T-helper 2 cell (primary cell): ENCODE data around the gene LPCAT4.
A peak's percentile ranks its signal among the peaks of the same experiment; 100 is the strongest.
"Not testable (repeated sequence)": the region's sequence is repeated elsewhere in the genome, so short reads cannot be mapped to it uniquely, and the experiment has no call there.

Experiments
- DNase-seq, 5 experiments: peaks; one replicate each; pipeline versions ENCODE4 v3.0.0 to v3.0.0-alpha.2; 2012 to 2022
- total RNA-seq, 2 donors: gene quantifications; one replicate each; lab custom pipeline; 2026; lab: John Stamatoyannopoulos, UW

The LPCAT4 gene, protein sequence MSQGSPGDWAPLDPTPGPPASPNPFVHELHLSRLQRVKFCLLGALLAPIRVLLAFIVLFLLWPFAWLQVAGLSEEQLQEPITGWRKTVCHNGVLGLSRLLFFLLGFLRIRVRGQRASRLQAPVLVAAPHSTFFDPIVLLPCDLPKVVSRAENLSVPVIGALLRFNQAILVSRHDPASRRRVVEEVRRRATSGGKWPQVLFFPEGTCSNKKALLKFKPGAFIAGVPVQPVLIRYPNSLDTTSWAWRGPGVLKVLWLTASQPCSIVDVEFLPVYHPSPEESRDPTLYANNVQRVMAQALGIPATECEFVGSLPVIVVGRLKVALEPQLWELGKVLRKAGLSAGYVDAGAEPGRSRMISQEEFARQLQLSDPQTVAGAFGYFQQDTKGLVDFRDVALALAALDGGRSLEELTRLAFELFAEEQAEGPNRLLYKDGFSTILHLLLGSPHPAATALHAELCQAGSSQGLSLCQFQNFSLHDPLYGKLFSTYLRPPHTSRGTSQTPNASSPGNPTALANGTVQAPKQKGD
- total RNA-seq = 23.7 to 27.5 reads per million in 2 donors

DNA sequence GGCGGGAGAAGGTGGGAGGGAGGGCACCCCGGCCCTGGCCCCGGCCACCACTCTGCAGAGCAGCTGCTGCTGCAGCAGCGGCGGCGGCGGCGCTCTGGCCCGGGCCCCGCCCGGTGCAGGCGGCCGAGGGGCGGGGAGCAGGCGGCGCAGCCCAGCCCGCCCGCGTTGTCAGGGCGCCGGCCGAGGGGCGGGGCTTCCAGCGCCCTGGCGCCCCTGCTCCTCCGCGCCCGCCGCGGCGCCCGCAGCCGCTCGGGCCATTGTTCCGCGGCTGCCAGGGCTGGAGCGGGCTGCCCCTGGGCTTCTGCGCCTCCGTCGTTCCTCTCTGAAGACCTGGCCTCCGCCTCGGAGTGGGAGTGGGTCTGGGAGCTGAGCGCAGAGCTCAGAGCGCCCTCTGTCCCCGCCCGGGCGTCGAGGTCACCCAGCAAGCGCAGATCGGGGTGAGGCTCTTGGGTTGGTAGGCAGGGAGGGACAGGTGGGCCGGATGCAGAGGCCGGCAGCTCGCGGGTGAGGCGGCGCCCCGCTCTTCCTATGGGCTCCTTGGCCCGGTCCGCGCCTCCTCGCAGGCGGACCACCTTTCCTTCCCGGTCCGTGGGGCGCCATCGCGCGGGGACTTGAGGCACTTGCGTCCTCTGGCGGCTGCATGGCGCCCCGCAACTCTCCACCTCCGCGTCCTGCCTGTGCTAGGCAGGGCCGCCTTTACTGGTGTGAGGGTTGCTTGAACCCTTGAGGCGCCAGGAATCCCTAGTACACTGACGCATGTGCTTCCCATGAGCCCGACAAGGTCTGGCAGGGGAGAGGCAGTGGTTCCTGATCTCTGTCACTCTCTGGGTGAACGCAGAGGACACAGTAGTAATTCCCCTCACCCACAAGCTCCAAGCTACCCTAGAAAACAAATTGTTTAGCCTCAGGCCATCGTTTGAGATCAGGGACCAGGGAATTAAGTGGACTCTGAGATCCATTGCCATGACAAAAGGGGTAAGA, at the start of gene LPCAT4:
Gene LPCAT4 (minus strand): TSS at position 96 of the 981 bp plus-strand sequence. CDS start 96 bp downstream, outside the sequence.
- DNase-seq = peak; percentile 79 to 94 (median 87)

DNA sequence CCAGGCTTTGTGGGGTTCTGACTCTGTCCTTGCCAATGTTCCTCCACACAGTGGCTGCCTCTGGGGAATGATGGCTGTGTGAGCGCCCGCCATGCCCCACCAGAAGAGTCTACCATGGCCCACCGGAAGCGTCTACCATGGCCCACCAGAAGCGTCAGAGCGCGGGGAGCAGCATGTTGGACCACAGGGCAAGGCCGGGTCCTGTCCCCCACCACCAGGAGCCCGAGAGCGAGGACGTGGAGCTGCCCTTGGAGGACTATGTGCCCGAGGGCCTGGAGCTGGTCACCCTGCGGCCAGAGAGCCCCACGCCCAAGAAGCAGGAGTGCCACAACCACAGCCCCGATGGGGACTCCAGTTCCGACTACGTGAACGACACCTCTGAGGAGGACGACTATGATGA, 42.5 kb upstream of the LPCAT4 start:
- not testable (repeated sequence) for DNase-seq

DNA sequence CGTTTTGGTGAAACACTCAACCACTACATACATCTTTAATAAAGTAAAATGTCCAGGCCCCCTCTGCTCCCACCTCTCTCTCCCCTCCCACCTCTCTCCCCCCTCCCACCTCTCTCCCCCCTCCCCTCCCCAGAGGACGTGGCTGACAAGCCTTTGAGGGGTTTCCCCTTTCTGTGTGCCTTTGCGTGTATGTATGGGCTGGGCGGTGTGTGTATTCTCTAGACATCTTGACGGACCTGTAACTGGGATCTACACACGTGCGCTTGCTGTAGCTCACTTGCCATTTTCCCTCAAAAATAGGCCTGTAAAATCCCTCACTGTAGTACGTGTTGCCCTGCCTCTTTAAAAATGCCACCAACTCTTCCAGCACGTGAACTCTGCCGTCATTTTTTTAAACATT, 42.0 kb upstream of the LPCAT4 start:
- DNase-seq = not testable (repeated sequence)

DNA sequence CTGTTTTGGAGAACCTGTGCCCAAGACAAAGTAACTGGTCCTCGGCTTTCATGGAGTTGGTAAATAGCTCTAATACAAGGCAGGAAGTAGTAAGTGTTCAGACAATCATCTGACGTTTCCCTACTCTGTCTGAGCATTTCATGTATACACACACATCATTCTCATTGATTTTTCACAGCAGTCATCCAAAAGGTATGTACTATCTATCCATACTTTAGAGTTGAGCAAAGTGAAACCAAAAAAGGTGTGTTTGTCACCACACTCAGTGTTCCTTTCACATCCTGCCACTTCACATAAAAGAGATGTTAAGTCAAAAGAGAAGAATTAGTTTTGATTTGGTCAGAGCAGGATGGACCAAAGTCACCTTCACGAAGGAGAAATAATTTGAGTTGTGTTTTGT, 36.9 kb upstream of the LPCAT4 start:
- DNase-seq = not testable (repeated sequence)

DNA sequence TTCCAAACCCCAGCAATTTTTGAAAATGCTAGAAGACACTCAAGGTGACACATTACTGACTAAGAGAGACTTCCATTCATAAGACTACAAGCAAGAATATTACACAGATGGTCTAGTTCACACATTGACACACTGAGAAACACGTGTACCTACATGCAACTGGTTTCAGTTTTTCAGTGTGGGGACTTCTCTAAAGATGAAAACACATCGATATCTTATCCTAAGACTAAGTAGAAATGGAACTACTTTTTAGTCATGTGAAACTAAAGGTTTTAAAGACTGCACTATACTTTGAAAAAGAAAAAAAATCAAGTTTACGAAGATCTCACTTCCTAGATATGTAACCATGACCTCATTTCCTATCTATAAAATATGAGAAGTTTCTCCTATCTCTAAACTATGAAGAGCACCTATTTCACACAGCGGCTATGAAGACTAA, 36.2 kb upstream of the LPCAT4 start:
- not testable (repeated sequence) for DNase-seq

DNA sequence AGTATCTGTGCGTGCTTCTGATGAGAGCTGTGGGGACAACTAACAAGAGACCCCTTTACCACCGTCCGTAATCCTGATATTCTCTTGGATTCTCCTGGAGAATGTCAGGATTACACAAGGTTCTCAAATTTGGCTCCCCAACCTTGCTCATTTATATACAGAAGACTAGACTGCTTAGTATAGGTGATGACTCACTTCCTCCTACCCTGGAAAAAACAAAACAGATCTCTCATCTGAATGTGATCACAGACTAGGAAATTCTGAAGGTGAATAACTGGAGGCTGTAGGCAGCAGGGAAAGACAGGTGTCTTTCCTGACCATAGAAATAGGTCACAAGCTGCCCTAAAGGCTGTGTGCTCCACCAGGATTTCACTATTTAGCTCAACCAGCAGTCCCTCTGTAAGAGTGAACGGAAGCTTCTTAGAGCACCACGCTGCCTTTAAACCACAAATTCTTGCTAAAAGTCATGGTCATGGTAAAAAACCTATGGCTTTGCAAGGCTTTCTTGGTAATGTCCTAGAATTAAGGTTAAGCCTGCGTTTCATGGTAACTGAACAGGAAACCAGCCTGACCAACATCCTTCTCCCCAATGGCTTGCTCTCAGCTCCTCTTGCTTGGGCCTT, 30.8 kb upstream of the LPCAT4 start:
- DNase-seq = not testable (repeated sequence)

DNA sequence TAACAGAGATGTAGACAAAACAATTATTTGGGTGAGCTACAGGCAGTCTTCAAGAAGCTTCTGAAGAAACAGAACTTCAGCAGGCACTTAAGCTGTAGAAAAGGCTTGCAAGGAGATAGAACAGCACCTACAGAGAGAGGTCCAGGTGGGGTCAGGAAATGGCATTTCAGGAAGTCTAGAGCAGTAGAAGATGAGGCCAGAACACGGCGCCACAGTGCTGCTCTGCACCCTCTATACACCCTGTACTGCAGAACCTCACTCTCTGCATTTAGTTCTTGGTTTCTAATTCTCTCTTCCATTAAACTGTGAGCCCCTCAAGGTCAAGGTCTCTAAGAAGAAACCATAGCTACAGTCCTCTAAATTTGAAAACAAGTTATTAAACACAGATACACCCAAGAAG, 26.0 kb upstream of the LPCAT4 start:
- DNase-seq = not testable (repeated sequence)

DNA sequence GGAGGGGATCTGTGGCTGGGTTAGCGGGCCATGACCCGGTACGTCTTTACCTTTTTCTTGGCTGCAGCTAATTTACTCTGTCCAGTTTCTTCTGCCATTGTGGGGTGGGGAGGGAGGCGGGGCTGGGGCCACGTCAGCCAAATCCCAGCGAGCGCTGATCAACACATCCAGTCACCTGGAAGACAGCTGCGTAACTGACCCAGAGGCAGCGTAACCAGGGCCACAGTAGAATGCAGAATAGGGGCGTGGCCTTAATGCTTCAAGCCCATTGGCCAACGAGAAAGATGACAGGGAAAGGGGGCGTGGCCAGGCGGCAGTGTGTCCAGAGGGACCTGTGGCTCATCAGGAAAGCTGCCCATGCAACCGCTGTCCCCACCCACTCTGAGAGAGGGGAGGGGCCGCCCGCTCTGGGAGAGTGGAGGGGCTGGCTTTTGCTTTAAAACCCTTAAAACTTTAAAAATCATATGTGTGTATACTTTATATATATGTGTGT, 22.6 kb upstream of the LPCAT4 start:
- DNase-seq = not testable (repeated sequence)

DNA sequence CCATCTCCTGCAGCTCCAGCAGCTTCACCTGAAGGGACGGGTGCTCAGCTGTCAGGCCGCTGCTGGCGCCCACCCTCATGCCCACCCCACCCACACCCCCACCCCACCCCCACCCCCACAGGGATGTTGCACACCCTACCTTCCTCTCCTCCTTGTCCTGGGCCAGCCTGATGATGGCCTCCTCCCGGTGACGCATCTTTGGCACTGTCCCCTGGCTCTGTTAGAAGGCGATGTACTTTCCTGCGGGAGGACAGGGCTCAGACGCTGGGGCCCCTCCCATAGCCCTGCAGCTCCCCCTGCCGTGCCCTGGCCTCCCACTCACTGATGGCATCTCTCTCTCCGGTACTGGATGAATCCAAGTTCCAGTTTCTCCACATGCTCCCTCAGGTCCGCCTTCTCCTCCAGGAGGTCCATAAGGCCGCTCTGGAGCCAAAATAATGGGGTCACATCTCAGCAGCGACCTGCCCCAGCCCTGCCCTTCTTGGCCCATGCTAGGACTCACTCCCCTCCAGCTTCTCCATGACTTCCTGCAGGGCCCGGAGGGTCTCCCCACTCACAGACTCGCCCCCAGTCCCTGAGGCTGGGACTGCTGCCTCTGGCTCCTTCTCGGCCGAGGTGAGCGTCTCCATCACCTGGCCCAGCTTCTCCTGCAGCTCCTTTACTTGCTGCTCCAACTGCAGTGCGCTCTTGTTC, 15.0 kb upstream of the LPCAT4 start:
- DNase-seq = not testable (repeated sequence)

DNA sequence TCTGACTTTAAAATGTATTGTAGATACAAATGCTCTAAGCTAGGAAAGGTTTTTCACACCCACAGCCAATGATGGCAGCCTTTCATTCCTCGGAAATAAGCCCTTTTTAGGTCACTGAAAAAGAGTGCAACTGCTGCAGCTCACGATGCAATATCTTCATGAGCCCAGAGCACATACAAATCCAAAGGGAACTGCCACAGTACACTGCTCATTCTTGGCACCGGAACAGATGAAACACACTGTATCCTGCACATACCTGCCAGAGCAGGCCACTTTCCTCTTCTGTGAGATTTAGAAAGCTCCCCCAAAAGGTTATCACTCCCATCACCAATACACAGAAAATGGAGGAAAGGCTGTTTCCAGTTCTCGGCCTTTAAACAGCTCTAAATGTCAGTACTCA, 13.5 kb upstream of the LPCAT4 start:
- not testable (repeated sequence) for DNase-seq

DNA sequence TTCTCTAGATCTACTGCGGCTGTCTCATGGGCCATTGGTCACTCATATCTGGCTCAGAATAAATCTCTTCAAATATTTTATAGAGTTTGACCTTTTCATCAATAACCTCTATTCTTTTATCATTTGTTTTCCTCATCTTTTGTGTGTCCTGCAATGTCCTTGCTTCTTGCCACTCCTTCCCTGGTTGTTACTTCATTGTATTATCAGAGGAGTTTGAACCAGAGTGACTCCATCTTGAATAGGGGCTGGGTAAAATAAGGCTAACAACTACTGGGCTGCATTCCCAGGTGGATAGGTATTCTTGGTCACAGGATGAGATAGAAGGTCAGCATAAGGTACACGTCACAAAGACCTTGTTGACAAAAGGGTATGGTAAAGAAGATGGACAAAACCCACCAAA, 9.9 kb upstream of the LPCAT4 start:
- DNase-seq = no peak

DNA sequence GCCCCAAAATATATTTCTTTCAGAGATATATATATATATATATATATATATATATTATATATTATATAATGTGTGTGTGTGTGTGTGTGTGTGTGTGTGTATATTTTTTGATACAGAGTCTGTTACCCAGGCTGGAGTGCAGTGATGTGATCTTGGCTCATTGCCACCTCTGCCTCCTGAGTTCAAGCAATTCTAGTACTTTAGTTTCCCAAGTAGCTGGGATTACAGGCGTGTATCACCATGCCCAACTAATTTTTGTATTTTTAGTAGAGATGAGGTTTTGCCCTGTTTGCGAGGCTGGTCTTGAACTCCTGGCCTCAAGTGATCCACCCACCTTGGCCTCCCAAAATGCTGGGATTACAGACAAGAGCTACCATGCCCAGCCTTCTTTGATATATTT, 8.5 kb upstream of the LPCAT4 start:
- DNase-seq = not testable (repeated sequence)

DNA sequence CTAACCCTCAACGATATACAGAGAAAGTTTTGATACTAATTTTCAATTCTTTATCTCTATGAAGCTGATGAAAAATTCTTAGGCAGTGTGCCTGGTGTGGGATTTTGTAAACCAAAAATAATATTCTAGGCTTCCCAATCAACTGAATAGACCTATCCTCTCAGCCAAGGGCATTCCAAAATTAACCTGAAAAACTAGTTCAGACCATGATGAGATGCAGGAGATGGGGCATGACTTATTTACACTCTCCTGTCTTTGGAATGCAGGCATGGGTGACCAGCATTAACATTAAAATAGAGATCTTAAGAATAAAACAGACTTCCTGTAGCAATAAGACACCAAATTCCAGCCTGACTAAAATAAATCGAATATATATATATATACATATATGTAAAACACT, 7.8 kb upstream of the LPCAT4 start:
- no peak for DNase-seq

DNA sequence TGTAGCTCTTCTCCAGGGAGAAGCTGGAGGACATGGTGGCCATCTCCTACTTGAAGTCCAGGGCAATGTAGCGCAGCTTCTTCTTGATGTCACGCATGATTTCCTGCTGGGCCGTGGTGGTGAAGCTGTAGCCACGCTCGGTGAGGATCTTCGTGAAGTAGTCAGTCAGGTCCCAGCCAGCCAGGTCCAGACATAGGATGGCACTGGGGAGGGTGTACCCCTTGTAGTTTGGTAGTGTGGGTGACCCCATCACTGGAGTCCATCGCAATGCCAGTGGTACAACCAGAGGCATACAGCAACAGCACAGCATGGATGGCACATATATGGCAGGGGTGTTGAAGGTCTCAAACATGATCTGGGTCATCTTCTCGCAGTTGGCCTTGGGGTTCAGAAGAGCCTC, 7.0 kb upstream of the LPCAT4 start:
- no peak for DNase-seq

DNA sequence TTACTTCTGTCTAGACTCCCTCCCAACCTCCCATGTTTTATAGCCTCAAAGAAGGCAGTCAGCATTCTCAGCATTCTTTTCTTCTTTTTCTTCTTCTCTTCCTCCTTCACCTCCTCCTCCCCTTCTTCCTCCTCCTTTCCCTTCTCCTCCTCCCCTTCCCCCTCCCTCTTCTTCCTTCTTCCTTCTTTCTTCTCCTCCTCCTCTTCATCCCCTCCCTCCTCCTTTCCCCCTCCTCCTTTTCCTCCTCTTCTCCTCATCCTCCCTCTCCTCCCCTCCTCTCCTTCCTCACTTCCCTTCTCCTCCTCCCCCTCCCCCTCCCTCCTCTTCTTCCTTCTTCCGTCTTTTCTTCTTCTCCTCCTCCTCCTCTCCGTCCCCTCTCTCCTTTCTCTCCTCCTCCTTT, 3.6 kb upstream of the LPCAT4 start:
- DNase-seq = no peak

DNA sequence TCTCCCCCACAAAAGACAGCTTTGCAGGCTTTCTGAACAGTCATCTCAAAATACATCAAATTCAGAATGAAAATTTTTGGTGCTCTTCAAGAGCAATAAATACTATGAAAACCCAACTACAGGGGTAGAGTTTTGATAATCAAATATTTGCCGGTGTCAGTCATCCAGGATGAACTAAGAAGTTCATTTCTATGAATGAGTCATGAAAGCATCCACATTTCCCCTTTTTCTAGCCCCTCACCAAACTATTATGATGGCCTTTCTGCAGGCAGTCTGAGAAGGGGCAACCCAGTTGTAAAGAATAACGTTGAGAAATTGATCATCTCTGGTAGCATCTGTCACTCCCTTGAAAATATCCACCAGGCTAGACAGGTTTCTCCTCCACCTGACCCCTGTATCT, 3.1 kb upstream of the LPCAT4 start:
- DNase-seq = peak in 1 of 5 experiments; percentile 28

DNA sequence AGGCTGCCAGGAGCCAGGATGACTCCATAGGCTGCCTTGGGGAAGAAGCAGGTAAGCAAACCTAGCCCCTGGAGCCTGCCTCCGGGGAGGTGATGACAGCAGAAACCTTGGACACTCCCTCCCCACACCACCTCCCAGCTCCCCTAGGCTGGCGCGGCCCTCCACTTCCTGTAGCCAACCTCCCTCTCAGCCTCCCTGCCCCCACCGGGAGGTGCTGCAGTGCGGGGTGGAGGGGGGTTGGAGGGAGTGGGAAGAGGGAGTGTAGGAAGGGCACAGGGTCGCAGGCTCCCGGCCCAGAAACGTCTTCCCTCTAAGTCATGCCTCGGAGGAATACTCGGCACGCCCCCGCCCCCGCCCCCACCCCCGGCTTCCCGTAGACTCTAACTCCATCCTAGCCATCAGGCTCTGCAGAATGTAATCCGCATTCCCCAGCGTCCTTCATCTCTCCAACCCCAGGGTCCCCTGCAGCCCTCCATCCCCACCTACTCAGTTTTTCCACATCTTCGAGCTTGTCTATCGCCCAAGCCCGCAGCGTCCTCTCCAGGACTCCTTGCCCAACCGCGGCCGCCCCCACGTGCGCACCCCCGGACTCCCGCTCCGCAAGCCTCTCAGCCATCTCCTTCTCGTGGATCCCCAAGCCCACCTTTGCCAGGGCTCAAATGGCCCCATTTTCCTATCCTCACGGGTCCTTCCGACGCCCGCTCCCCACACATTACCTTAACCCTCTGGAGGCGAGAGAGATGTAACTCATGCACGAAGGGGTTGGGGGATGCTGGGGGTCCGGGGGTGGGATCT, 528 bp downstream of the LPCAT4 start:
- peak in 3 of 5 experiments; percentile 28 to 66 (median 38) for DNase-seq

DNA sequence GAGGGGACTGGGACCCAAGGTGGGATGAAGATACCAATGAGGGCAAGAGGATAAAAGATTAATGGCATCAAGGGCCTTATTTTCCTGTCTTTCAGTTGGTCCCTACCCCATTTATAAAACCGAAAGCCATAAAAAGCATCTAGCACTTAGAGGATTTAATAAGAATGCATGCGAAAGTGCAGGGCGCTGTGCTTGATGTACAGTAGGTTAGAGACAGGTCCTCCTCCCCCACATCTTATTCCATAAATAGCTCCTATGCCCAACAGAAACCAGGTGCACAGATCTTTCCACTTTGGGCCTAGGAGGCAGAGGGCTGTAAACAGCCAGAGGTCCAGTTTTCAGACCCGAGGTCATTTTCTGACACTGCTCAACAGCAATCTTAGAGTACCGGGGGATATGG, 1.2 kb downstream of the LPCAT4 start:
- peak in 1 of 5 experiments; percentile 17 for DNase-seq

DNA sequence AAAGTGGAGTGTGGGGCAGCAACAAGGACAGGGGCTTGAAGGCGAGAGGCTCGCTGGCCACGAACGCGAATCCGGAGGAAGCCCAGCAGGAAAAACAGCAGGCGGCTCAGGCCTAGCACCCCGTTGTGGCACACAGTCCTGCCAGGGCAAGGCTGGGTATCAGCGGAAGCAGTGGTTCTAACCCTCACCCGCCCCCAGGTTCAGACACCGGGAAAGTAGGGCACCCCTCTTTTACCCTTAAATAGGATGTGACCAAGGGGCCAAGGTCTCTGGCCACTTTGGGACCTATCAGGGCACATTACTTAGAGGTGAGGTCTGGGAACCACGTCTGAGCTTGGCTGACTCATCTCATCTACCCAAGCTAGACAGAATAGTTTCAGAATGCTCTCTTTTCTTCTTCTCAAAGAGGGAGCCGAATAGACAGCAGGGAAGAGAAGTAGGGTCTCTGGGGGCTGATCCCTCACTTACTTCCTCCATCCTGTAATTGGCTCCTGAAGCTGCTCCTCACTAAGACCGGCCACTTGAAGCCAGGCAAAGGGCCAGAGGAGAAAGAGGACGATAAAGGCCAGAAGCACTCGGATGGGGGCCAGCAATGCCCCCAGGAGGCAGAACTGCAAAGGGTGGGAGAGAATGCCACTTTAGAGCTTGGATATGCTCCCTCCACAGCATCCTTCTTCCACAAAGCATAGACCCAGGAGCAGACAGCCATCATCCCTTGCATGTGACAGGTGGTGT, 1.7 kb downstream of the LPCAT4 start:
- DNase-seq = peak in 2 of 5 experiments; percentile 40 to 41

DNA sequence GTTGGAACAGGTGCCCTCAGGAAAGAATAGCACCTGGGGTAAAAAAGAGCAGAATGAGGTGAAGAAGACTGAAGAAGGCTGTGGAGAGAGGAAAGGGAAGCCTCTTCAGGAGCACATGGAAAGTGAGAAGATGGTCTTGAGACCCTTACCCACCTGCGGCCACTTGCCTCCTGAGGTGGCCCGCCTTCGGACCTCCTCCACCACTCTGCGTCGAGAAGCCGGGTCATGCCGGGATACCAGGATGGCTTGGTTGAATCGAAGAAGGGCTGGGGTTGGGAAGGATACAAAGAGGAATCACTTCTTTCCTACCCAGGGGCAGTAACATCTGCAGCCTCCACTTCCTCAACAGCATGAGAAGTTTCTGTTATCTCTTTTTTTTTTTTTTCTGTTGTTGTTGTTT, 3.0 kb downstream of the LPCAT4 start:
- no peak for DNase-seq
